ENCODE results near the gene SH2D1B.

GRCh38 chr1:162373541-162374260 is 38.2 kb downstream of the SH2D1B start:
- TF ChIP-seq MAX (IDR thresholded peaks at IDR 0.05) (no peak), YY1 (IDR thresholded peaks at IDR 0.05; ENCODE audit: low read depth) (no peak), CREB1 (IDR thresholded peaks at IDR 0.05; ENCODE audit: low read depth) (no peak), REST (IDR thresholded peaks at IDR 0.05; ENCODE audit: low read depth) (no peak), TEAD4 (IDR thresholded peaks at IDR 0.05) (no peak), RAD21 (IDR thresholded peaks at IDR 0.05; ENCODE audit: low read depth) (no peak), EP300 (IDR thresholded peaks at IDR 0.05; ENCODE audit: borderline replicate concordance) (no peak), FOXM1 (IDR thresholded peaks at IDR 0.05; ENCODE audit: borderline replicate concordance, low read depth) (no peak), TCF12 (IDR thresholded peaks at IDR 0.05; ENCODE audit: low read depth) (no peak), EGR1 (IDR thresholded peaks at IDR 0.05) (no peak), TAF1 (IDR thresholded peaks at IDR 0.05; ENCODE audit: low read depth) (no peak)
